GM23248 (cell line): ENCODE measurements around the gene C3orf33.

Source experiments
- EZH2 ChIP-seq: fragments of 200-600 bp; sonication (generic); IDR thresholded peaks from 2 replicates; pipeline ENCODE4 v1.6.1; 2018; ENCODE audit warnings: antibody characterized with exemption, mild to moderate bottlenecking; ENCODE audit not compliant: insufficient read depth, poor library complexity, severe bottlenecking
- EZH2phosphoT487 ChIP-seq: fragments of 200-600 bp; sonication (generic); IDR thresholded peaks from 2 replicates; pipeline ENCODE4 v1.6.1; 2018; ENCODE audit warnings: antibody characterized with exemption, moderate library complexity, mild to moderate bottlenecking, low read depth; ENCODE audit not compliant: insufficient read depth

GRCh38 chr3:155785662-155786295 lies 20.3 kb downstream of the C3orf33 start:
- no peak for TF ChIP-seq EZH2
- no peak for TF ChIP-seq EZH2phosphoT487
